Loucy (cell line): Measurements from ENCODE around the gene MRPS2.

Experiments used
- H2AFZ ChIP-seq: fragments of 200-600 bp; sonication (generic); 2 replicates; pipeline ENCODE4 v1.6.0; 2016; ENCODE audit warnings: antibody characterized with exemption, mild to moderate bottlenecking, low read length, moderate library complexity
- H3F3A ChIP-seq: fragments of 200-600 bp; 2 replicates; pipeline ENCODE4 v1.6.0; 2016; ENCODE audit warnings: antibody characterized with exemption, low read depth, mild to moderate bottlenecking
- H3K27me3 ChIP-seq: fragments of 200-600 bp; sonication (generic); 2 replicates; pipeline ENCODE4 v1.6.1; 2014; ENCODE audit warnings: low read length, mild to moderate bottlenecking; ENCODE audit not compliant: insufficient read depth, poor library complexity, severe bottlenecking
- H3K36me3 ChIP-seq: fragments of 200-600 bp; sonication (generic); 2 replicates; pipeline ENCODE4 v1.6.1; 2016; ENCODE audit warnings: low read length; ENCODE audit not compliant: insufficient read depth
- H3K4me1 ChIP-seq: fragments of 200-600 bp; sonication (generic); 2 replicates; pipeline ENCODE4 v1.5.1; 2014; ENCODE audit warnings: low read length, mild to moderate bottlenecking; ENCODE audit not compliant: insufficient read depth, poor library complexity, severe bottlenecking
- H3K4me2 ChIP-seq: fragments of 200-600 bp; sonication (generic); 2 replicates; pipeline ENCODE4 v1.6.0; 2014; ENCODE audit warnings: antibody characterized with exemption, low read length, low read depth, mild to moderate bottlenecking; ENCODE audit not compliant: poor library complexity, severe bottlenecking
- H3K4me3 ChIP-seq: fragments of 200-600 bp; sonication (generic); 2 replicates; pipeline ENCODE4 v1.5.1; 2014; ENCODE audit warnings: low read length, mild to moderate bottlenecking, mixed read lengths; ENCODE audit not compliant: poor library complexity, severe bottlenecking
- H3K79me2 ChIP-seq: fragments of 200-600 bp; sonication (generic); 2 replicates; pipeline ENCODE4 v1.6.1; 2014; ENCODE audit warnings: low read length; ENCODE audit not compliant: insufficient read depth
- H3K9ac ChIP-seq: fragments of 200-600 bp; sonication (generic); 2 replicates; pipeline ENCODE4 v1.6.0; 2014; ENCODE audit warnings: mild to moderate bottlenecking, low read depth, low read length, moderate library complexity; ENCODE audit not compliant: poor library complexity, severe bottlenecking
- H3K9me2 ChIP-seq: fragments of 200-600 bp; sonication (generic); replicated peaks from 2 replicates; pipeline ENCODE4 v1.6.1; 2016; ENCODE audit warnings: low read depth, low read length, mixed read lengths
- H3K9me3 ChIP-seq: fragments of 200-600 bp; sonication (generic); 2 replicates; pipeline ENCODE4 v1.6.1; 2014; ENCODE audit warnings: mild to moderate bottlenecking, antibody characterized with exemption, low read length, low read depth; ENCODE audit not compliant: insufficient read depth
- H4K20me1 ChIP-seq: fragments of 200-600 bp; sonication (generic); 2 replicates; pipeline ENCODE4 v1.6.0; 2014; ENCODE audit warnings: antibody characterized with exemption, low read length, mild to moderate bottlenecking; ENCODE audit not compliant: insufficient read depth, poor library complexity, severe bottlenecking
- EZH2phosphoT487 ChIP-seq: fragments of 200-600 bp; IDR thresholded peaks from 2 replicates; pipeline ENCODE4 v1.6.1; 2018; ENCODE audit warnings: antibody characterized with exemption, mild to moderate bottlenecking, moderate library complexity, borderline replicate concordance
- TF ChIP-seq, protein P1 (sequence below): fragments of 200-600 bp; sonication (generic); conservative IDR thresholded peaks from 2 replicates; pipeline ENCODE4 v1.5.1; 2014; ENCODE audit warnings: mild to moderate bottlenecking, antibody characterized with exemption, low read length

MRPS2 gene

DNA sequence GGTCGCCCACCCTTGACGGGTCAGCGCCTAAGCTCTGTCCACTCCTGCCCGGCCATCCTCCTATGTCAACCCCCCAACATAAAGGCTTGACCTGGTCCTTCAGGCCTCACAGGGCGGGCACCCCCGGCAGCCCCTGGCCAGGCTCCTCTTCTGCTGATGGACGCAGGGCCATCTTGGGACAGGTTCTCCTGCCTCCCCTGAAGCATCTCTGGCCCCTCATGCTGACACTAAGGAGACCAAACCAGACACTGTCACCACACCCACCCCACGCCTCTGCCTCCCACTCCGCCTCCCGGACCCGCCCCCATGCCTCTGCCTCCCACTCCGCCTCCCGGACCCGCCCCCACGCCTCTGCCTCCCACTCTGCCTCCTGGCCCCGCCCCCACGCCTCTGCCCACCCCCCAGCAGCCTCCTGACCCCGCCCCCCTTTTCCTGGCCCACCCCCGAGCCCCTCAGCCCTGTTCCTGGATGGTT, 52.3 kb downstream of the MRPS2 start:
- Histone ChIP-seq H3K36me3 (no peaks in the 10 kb centered on the region), H3K4me1 (no peaks in the 10 kb centered on the region), H3K4me3 (no peak overlapping the region), H3K9me3 (peaks cover 13% of the 10 kb centered on the region; the same call in 1 of the 2 replicates), H4K20me1 (no peaks in the 10 kb centered on the region), H3K9ac (no peak overlapping the region), H3K4me2 (no peak overlapping the region), H3K79me2 (no peaks in the 10 kb centered on the region), H3K9me2 (no peaks in the 10 kb centered on the region), H3K27me3 (no peaks in the 10 kb centered on the region), H3F3A (no peaks in the 10 kb centered on the region), H2AFZ (no peak overlapping the region)
- TF ChIP-seq EZH2phosphoT487: no peak
- TF ChIP-seq, protein P1, sequence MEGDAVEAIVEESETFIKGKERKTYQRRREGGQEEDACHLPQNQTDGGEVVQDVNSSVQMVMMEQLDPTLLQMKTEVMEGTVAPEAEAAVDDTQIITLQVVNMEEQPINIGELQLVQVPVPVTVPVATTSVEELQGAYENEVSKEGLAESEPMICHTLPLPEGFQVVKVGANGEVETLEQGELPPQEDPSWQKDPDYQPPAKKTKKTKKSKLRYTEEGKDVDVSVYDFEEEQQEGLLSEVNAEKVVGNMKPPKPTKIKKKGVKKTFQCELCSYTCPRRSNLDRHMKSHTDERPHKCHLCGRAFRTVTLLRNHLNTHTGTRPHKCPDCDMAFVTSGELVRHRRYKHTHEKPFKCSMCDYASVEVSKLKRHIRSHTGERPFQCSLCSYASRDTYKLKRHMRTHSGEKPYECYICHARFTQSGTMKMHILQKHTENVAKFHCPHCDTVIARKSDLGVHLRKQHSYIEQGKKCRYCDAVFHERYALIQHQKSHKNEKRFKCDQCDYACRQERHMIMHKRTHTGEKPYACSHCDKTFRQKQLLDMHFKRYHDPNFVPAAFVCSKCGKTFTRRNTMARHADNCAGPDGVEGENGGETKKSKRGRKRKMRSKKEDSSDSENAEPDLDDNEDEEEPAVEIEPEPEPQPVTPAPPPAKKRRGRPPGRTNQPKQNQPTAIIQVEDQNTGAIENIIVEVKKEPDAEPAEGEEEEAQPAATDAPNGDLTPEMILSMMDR: no peak
